HepG2 (cell line): ENCODE results near the gene HNRNPL. TPM values are rescaled to one million over a fixed set of nuclear protein-coding genes. Genes with fewer than 3 reads are reported as not detected.

Source experiments
- CEBPB ChIP-seq: IDR thresholded peaks from 2 replicates; pipeline ENCODE4 v1.6.1; 2011; ENCODE audit warnings: low read depth, low read length, improper control_type of control experiment, borderline replicate concordance
- EED ChIP-seq: sonication (generic); formaldehyde crosslinking; IDR thresholded peaks from 2 replicates; pipeline ENCODE4 v1.5.0; 2020; ENCODE audit warnings: mild to moderate bottlenecking, missing genetic modification reagents
- GATAD1 ChIP-seq: IDR thresholded peaks from 2 replicates; pipeline ENCODE4 v1.6.1; 2016; ENCODE audit warnings: missing genetic modification reagents, missing compliant biosample characterization
- HOMEZ ChIP-seq: IDR thresholded peaks from 2 replicates; pipeline ENCODE4 v1.6.1; 2016; ENCODE audit warnings: low read depth
- HOXA5 ChIP-seq: sonication (generic); formaldehyde crosslinking; IDR thresholded peaks from 2 replicates; pipeline ENCODE4 v1.4.0; 2020; ENCODE audit warnings: missing genetic modification reagents
- IKZF1 ChIP-seq: fragments of 450-650 bp; IDR thresholded peaks from 2 replicates; pipeline ENCODE4 v1.7.1; 2016
- JUND ChIP-seq: sonication (generic); formaldehyde crosslinking; IDR thresholded peaks from 2 replicates; pipeline ENCODE4 v1.8.0; 2022; ENCODE audit warnings: mild to moderate bottlenecking, missing genetic modification reagents
- MEF2D ChIP-seq: sonication (generic); formaldehyde crosslinking; IDR thresholded peaks from 2 replicates; pipeline ENCODE4 v1.5.1; 2020; ENCODE audit warnings: mild to moderate bottlenecking, missing genetic modification reagents
- MEIS2 ChIP-seq: sonication (generic); formaldehyde crosslinking; IDR thresholded peaks from 2 replicates; pipeline ENCODE4 v1.9.0; 2021; ENCODE audit warnings: mild to moderate bottlenecking, missing genetic modification reagents
- MYNN ChIP-seq: sonication (generic); formaldehyde crosslinking; IDR thresholded peaks from 2 replicates; pipeline ENCODE4 v1.4.0; 2020; ENCODE audit warnings: mild to moderate bottlenecking, low read depth, missing genetic modification reagents
- NFATC3 ChIP-seq: sonication (generic); formaldehyde crosslinking; IDR thresholded peaks from 2 replicates; pipeline ENCODE4 v1.5.1; 2020; ENCODE audit warnings: mild to moderate bottlenecking, missing genetic modification reagents
- NFE2L1 ChIP-seq: sonication (generic); formaldehyde crosslinking; IDR thresholded peaks from 2 replicates; pipeline ENCODE4 v1.4.0; 2020; ENCODE audit warnings: missing genetic modification reagents, mild to moderate bottlenecking, borderline replicate concordance
- NR2F2 ChIP-seq: IDR thresholded peaks from 2 replicates; pipeline ENCODE4 v1.6.1; 2012; ENCODE audit warnings: low read depth, inconsistent platforms, borderline replicate concordance
- PTBP1 ChIP-seq: fragments of 200-400 bp; formaldehyde crosslinking; IDR thresholded peaks from 2 replicates; pipeline ENCODE4 v1.6.1; 2018; ENCODE audit warnings: low read length, low read depth; ENCODE audit not compliant: poor library complexity, severe bottlenecking
- RBM22 ChIP-seq: fragments of 200-400 bp; formaldehyde crosslinking; optimal IDR thresholded peaks from 2 replicates; pipeline ENCODE3; 2017; ENCODE audit warnings: mild to moderate bottlenecking, low read length, moderate library complexity
- RBM39 ChIP-seq: fragments of 200-400 bp; formaldehyde crosslinking; IDR thresholded peaks from one replicate; pipeline ENCODE4 v1.6.1; 2018; ENCODE audit warnings: antibody characterized with exemption, mild to moderate bottlenecking, low read depth, low read length; ENCODE audit not compliant: poor library complexity, severe bottlenecking
- SAFB2 ChIP-seq: sonication (generic); formaldehyde crosslinking; IDR thresholded peaks from 2 replicates; pipeline ENCODE4 v1.5.1; 2020; ENCODE audit warnings: missing genetic modification reagents, low read depth, mild to moderate bottlenecking, borderline replicate concordance
- SMARCC2 ChIP-seq: fragments of 450-650 bp; IDR thresholded peaks from 2 replicates; pipeline ENCODE4 v1.6.1; 2017; ENCODE audit warnings: antibody characterized with exemption, mild to moderate bottlenecking
- ZHX1 ChIP-seq: sonication (generic); formaldehyde crosslinking; IDR thresholded peaks from 2 replicates; pipeline ENCODE4 v1.8.1; 2022; ENCODE audit warnings: low read depth, mild to moderate bottlenecking, missing genetic modification reagents
- ZNF503 ChIP-seq: sonication (generic); formaldehyde crosslinking; IDR thresholded peaks from 2 replicates; pipeline ENCODE4 v1.4.0; 2020; ENCODE audit warnings: missing genetic modification reagents
- ZNF615 ChIP-seq: sonication (generic); formaldehyde crosslinking; IDR thresholded peaks from 2 replicates; pipeline ENCODE4 v1.5.0; 2020; ENCODE audit warnings: mild to moderate bottlenecking, missing genetic modification reagents, borderline replicate concordance
- ZNF879 ChIP-seq: sonication (generic); formaldehyde crosslinking; IDR thresholded peaks from 2 replicates; pipeline ENCODE4 v1.8.1; 2023; ENCODE audit warnings: missing genetic modification reagents
- polyA plus RNA-seq, 8 experiments: library from polyadenylated mRNA; depleted of rRNA in 3 of 8; stranded (reverse) in 7 of 8; unstranded in 1 of 8; fragments of >200 nt; fragmentation: Illumina TruSeq in 4 of 8; extraction: Trizol in 4 of 8; gene quantifications; 2 replicates each; pipeline versions ENCODE4 v1.2.1 to v1.2.3, GENCODE V29; 2011 to 2016; ENCODE audit warnings: low read depth in 4 of 8, missing spikeins in 1 of 8, mixed read lengths in 1 of 8; ENCODE audit not compliant: insufficient read depth in 1 of 8
- total RNA-seq, 5 experiments: library from RNA; depleted of rRNA; stranded (reverse); fragments of >200 nt; fragmentation: Illumina TruSeq; extraction: Trizol; gene quantifications; 2 replicates each; pipeline ENCODE4 v1.2.3, GENCODE V29; 2016; ENCODE audit warnings: low read depth in 1 of 5

HNRNPL gene
- total and polyA plus RNA-seq, 2 of the 13 experiments (the other 11 are each of a cell fraction or from before 2014, with no cell fraction given) = 156 to 278 TPM

GRCh38 chr19:38849147-38849859 is 483 bp downstream of the HNRNPL start (continued):
- TF ChIP-seq ZHX1 (CRISPR knock-in tag) = no peak; the same call in 1 of the 2 replicates
- no peak for TF ChIP-seq ZNF615 (CRISPR knock-in tag)
- TF ChIP-seq MEIS2 (CRISPR knock-in tag) = no peak
- no peak for TF ChIP-seq HOMEZ
- peak; percentile 95 for TF ChIP-seq RBM39
- TF ChIP-seq SMARCC2 = no peak
- no peak for TF ChIP-seq ZNF503 (CRISPR knock-in tag)
- no peak for TF ChIP-seq NFE2L1 (CRISPR knock-in tag)
- no peak for TF ChIP-seq PTBP1
- TF ChIP-seq RBM22 = no peak
- no peak for TF ChIP-seq MYNN (CRISPR knock-in tag)
- TF ChIP-seq SAFB2 (CRISPR knock-in tag) = no peak
- no peak for TF ChIP-seq IKZF1
- no peak for TF ChIP-seq MEF2D (CRISPR knock-in tag)
- TF ChIP-seq NFATC3 = peak; percentile 84; the same call in 1 of the 2 replicates
- TF ChIP-seq CEBPB = peak; percentile 57; the same call in 1 of the 2 replicates
- 0 out of 2 replicates have a peak, but pooled peaks have one; percentile 22 for TF ChIP-seq GATAD1 (CRISPR knock-in tag)
- no peak for TF ChIP-seq ZNF879 (CRISPR knock-in tag)
- no peak for TF ChIP-seq NR2F2
- no peak for TF ChIP-seq HOXA5 (CRISPR knock-in tag)
- TF ChIP-seq EED (CRISPR knock-in tag) = peak; percentile 67; the same call in 1 of the 2 replicates
- no peak for TF ChIP-seq JUND
